NCI-H460 (cell line): ENCODE data around the gene ANKRD13A. TPM values are rescaled to one million over a fixed set of nuclear protein-coding genes. Genes with fewer than 3 reads are reported as not detected.
A peak's percentile ranks its signal among the peaks of the same experiment; 100 is the strongest.

Experiments
- DNase-seq: peaks from one replicate; pipeline ENCODE4 v3.0.0-alpha.2; 2016; ENCODE audit warnings: low read depth; ENCODE audit errors: extremely low read depth
- polyA plus RNA-seq: library from polyadenylated mRNA; depleted of rRNA; stranded (reverse); fragments of >200 nt; gene quantifications from 2 replicates; pipeline ENCODE4 v1.2.3, GENCODE V29; 2014; cell fraction: nucleus; rRNA removed
- total RNA-seq: library from RNA; depleted of rRNA; stranded (reverse); fragments of >200 nt; shearing (Covaris generic); gene quantifications from 2 replicates; pipeline ENCODE4 v1.2.3, GENCODE V29; 2014; rRNA removed

Gene ANKRD13A
- total RNA-seq: 14.6 and 15.8 TPM in 2 replicates
- polyA plus RNA-seq: 26.8 and 40.9 TPM in 2 replicates

- DNase-seq: peak; percentile 89
Measured at GRCh38 chr12:109998904-109999648, at the start of gene ANKRD13A. Gene ANKRD13A (plus strand): TSS chr12:109999430. CDS start chr12:109999689, 259 bp downstream.

GRCh38 chr12:109950625-109951024, 48.6 kb upstream of the ANKRD13A start:
- no peak for DNase-seq

- DNase-seq: no peak
Measured at GRCh38 chr12:109951136-109951535, 48.1 kb upstream of the ANKRD13A start.

- DNase-seq: no peak
Measured at GRCh38 chr12:109951751-109952150, 47.5 kb upstream of the ANKRD13A start.

- DNase-seq: no peak
Measured at GRCh38 chr12:109952160-109952858, 46.9 kb upstream of the ANKRD13A start.

GRCh38 chr12:109952873-109953272, 46.4 kb upstream of the ANKRD13A start:
- DNase-seq: no peak

- DNase-seq: no peak
Measured at GRCh38 chr12:109953656-109954055, 45.6 kb upstream of the ANKRD13A start.

- no peak for DNase-seq
Measured at GRCh38 chr12:109958374-109958773, 40.9 kb upstream of the ANKRD13A start.

- DNase-seq: no peak
Measured at GRCh38 chr12:109959411-109960093, 39.7 kb upstream of the ANKRD13A start.

- DNase-seq: no peak
Measured at GRCh38 chr12:109961201-109961600, 38.0 kb upstream of the ANKRD13A start.

- no peak for DNase-seq
Measured at GRCh38 chr12:109961612-109962011, 37.6 kb upstream of the ANKRD13A start.

- no peak for DNase-seq
Measured at GRCh38 chr12:109962398-109962797, 36.8 kb upstream of the ANKRD13A start.

- no peak for DNase-seq
Measured at GRCh38 chr12:109963330-109963729, 35.9 kb upstream of the ANKRD13A start.

GRCh38 chr12:109963743-109964429, 35.3 kb upstream of the ANKRD13A start:
- DNase-seq: no peak

- DNase-seq: no peak
Measured at GRCh38 chr12:109966546-109966945, 32.7 kb upstream of the ANKRD13A start.

GRCh38 chr12:109967383-109968031, 31.7 kb upstream of the ANKRD13A start:
- DNase-seq: no peak

- no peak for DNase-seq
Measured at GRCh38 chr12:109968032-109968420, 31.2 kb upstream of the ANKRD13A start.

- DNase-seq: no peak
Measured at GRCh38 chr12:109968801-109969200, 30.4 kb upstream of the ANKRD13A start.

GRCh38 chr12:109972821-109973220, 26.4 kb upstream of the ANKRD13A start:
- no peak for DNase-seq

GRCh38 chr12:109981311-109981710, 17.9 kb upstream of the ANKRD13A start:
- no peak for DNase-seq
